HCT116 (cell line): ENCODE results near the gene CRNN. TPM values are rescaled to one million over a fixed set of nuclear protein-coding genes. Genes with fewer than 3 reads are reported as not detected.

Experiments
- ATAC-seq: fragments of 200-7000 bp; cut with Tn5 transposase; 2 replicates; pipeline ENCODE4 v1.9.1; 2020; ENCODE audit warnings: mild to moderate bottlenecking, moderate library complexity
- BruUV-seq: library from RNA; stranded (reverse); fragments of 400-500 nt; replicated peaks from 2 replicates; lab custom pipeline; 2021; lab: Mats Ljungman, UMichigan
- CTCF ChIA-PET: fragments of 300-600 bp; sonication (Branson Sonifier 250); formaldehyde crosslinking; loops from one replicate; lab custom pipeline; 2021; ENCODE audit warnings: antibody characterized with exemption; lab: Charles Lee
- POLR2A ChIA-PET: fragments of 300-600, 350-600 bp; sonication (Branson Sonifier 250); formaldehyde crosslinking; loops from one replicate; lab custom pipeline; 2021; ENCODE audit warnings: antibody characterized with exemption; lab: Charles Lee
- RAD21 ChIA-PET, 2 experiments: fragments of 300-600 bp; sonication (Branson Sonifier 250); formaldehyde crosslinking; loops; one replicate each; lab custom pipeline; 2023; ENCODE audit warnings: low total read pairs in 2 of 2; ENCODE audit not compliant: uncharacterized antibody in 2 of 2, unreplicated experiment in 2 of 2, low non-redundant PET in 1 of 2; lab: Charles Lee
- DNase-seq: peaks from one replicate; pipeline ENCODE4 v3.0.0-alpha.2; 2010; ENCODE audit warnings: low read depth, low spot score
- H2AFZ ChIP-seq: fragments of 200-600 bp; shearing (Covaris generic), sonication (generic); 2 replicates; pipeline ENCODE4 v1.6.1; 2017; ENCODE audit warnings: low read depth, mixed run types, mixed read lengths, antibody characterized with exemption, low read length; ENCODE audit not compliant: poor library complexity, severe bottlenecking
- H3K27ac ChIP-seq: 2 replicates; pipeline ENCODE4 v1.5.1; 2012; ENCODE audit warnings: low read depth, low read length
- H3K27me3 ChIP-seq: fragments of 200-600 bp; sonication (generic); 2 replicates; pipeline ENCODE4 v1.6.1; 2016; ENCODE audit warnings: mixed run types, low read length, mixed read lengths; ENCODE audit not compliant: insufficient read depth
- H3K36me3 ChIP-seq, 2 experiments: fragments of 200-500 bp in 1 of 2; fragments of 200-600 bp in 1 of 2; sonication (Bioruptor generic) in 1 of 2; sonication (generic) in 1 of 2; 2 replicates each; pipeline versions ENCODE4 v1.5.1 to v1.6.1; 2014 to 2016; ENCODE audit warnings: low read length in 2 of 2, inconsistent platforms in 1 of 2, mixed read lengths in 1 of 2, mixed run types in 1 of 2; ENCODE audit not compliant: insufficient read depth in 2 of 2, control insufficient read depth in 1 of 2
- H3K4me1 ChIP-seq, 2 experiments: fragments of 200-600 bp in 1 of 2; sonication (generic) in 1 of 2; 2 replicates each; pipeline versions ENCODE4 v1.5.1 to v1.6.1; 2012 to 2017; ENCODE audit warnings: low read length in 2 of 2, inconsistent platforms in 1 of 2, mild to moderate bottlenecking in 1 of 2, mixed read lengths in 1 of 2, mixed run types in 1 of 2, moderate library complexity in 1 of 2; ENCODE audit not compliant: insufficient read depth in 2 of 2, control insufficient read depth in 1 of 2
- H3K4me2 ChIP-seq: fragments of 200-600 bp; sonication (generic); 2 replicates; pipeline ENCODE4 v1.6.1; 2017; ENCODE audit warnings: mixed run types, low read length, mixed read lengths
- H3K4me3 ChIP-seq, 2 experiments: fragments of 200-600 bp in 1 of 2; sonication (generic) in 1 of 2; replicated peaks in 1 of 2; 2 replicates each; pipeline ENCODE4 v1.5.1; 2011 to 2016; ENCODE audit warnings: low read length in 2 of 2, control low read depth in 1 of 2, low read depth in 1 of 2, mild to moderate bottlenecking in 1 of 2, mixed read lengths in 1 of 2, mixed run types in 1 of 2
- H3K79me2 ChIP-seq: fragments of 200-600 bp; sonication (generic); 2 replicates; pipeline ENCODE4 v1.6.1; 2017; ENCODE audit warnings: mild to moderate bottlenecking, mixed run types, low read length, moderate library complexity, mixed read lengths; ENCODE audit not compliant: insufficient read depth
- H3K9ac ChIP-seq: fragments of 200-600 bp; sonication (generic); 2 replicates; pipeline ENCODE4 v1.6.1; 2016; ENCODE audit warnings: low read length, mixed read lengths
- H3K9me2 ChIP-seq: fragments of 200-600 bp; sonication (generic), shearing (Covaris generic); 2 replicates; pipeline ENCODE4 v1.6.1; 2017; ENCODE audit warnings: mixed run types, mild to moderate bottlenecking, moderate library complexity; ENCODE audit not compliant: insufficient read depth
- H3K9me3 ChIP-seq, 2 experiments: fragments of 200-500 bp in 1 of 2; fragments of 200-600 bp in 1 of 2; sonication (Bioruptor generic) in 1 of 2; sonication (generic) in 1 of 2; 2 replicates each; pipeline ENCODE4 v1.6.1; 2014 to 2017; ENCODE audit warnings: low read length in 2 of 2, mixed read lengths in 2 of 2, inconsistent platforms in 1 of 2, low read depth in 1 of 2, mild to moderate bottlenecking in 1 of 2, mixed run types in 1 of 2, moderate library complexity in 1 of 2; ENCODE audit not compliant: control insufficient read depth in 1 of 2, insufficient read depth in 1 of 2
- H4K20me1 ChIP-seq: fragments of 200-600 bp; sonication (generic), shearing (Covaris generic); 2 replicates; pipeline ENCODE4 v1.6.1; 2017; ENCODE audit warnings: mixed run types, mild to moderate bottlenecking, moderate library complexity; ENCODE audit not compliant: insufficient read depth
- CBX3 ChIP-seq: IDR thresholded peaks from 2 replicates; pipeline ENCODE4 v1.6.1; 2012; ENCODE audit warnings: low read depth
- CEBPB ChIP-seq: IDR thresholded peaks from 2 replicates; pipeline ENCODE4 v1.6.1; 2012; ENCODE audit warnings: low read depth
- EGR1 ChIP-seq: IDR thresholded peaks from 2 replicates; pipeline ENCODE4 v1.6.1; 2012; ENCODE audit warnings: low read depth
- EZH2 ChIP-seq: fragments of 200-600 bp; sonication (generic); IDR thresholded peaks from 2 replicates; pipeline ENCODE4 v1.6.1; 2017; ENCODE audit warnings: antibody characterized with exemption, mixed run types
- EZH2phosphoT487 ChIP-seq: fragments of 200-600 bp; IDR thresholded peaks from 2 replicates; pipeline ENCODE4 v1.6.1; 2018; ENCODE audit warnings: antibody characterized with exemption, borderline replicate concordance
- MAX ChIP-seq: IDR thresholded peaks from 2 replicates; pipeline ENCODE4 v1.6.1; 2012
- POLR2A ChIP-seq: IDR thresholded peaks from 2 replicates; pipeline ENCODE4 v1.7.0; 2011; ENCODE audit warnings: borderline replicate concordance; ENCODE audit not compliant: insufficient read depth, insufficient read length; ENCODE audit errors: extremely low read depth
- POLR2AphosphoS5 ChIP-seq: IDR thresholded peaks from 2 replicates; pipeline ENCODE4 v1.6.1; 2011; ENCODE audit warnings: mild to moderate bottlenecking, low read depth, low read length, moderate library complexity
- RAD21 ChIP-seq: IDR thresholded peaks from 2 replicates; pipeline ENCODE4 v1.6.1; 2012; ENCODE audit warnings: low read depth, mild to moderate bottlenecking
- REST ChIP-seq: IDR thresholded peaks from 2 replicates; pipeline ENCODE4 v1.6.1; 2012; ENCODE audit warnings: low read depth
- SP1 ChIP-seq: IDR thresholded peaks from 2 replicates; pipeline ENCODE4 v1.6.1; 2012; ENCODE audit warnings: low read depth
- TCF7L2 ChIP-seq: IDR thresholded peaks from 2 replicates; pipeline ENCODE4 v1.7.0; 2011; ENCODE audit warnings: borderline replicate concordance, inconsistent platforms; ENCODE audit not compliant: insufficient read depth, insufficient read length; ENCODE audit errors: extremely low read depth
- ZBTB33 ChIP-seq: IDR thresholded peaks from 2 replicates; pipeline ENCODE4 v1.6.1; 2011; ENCODE audit warnings: mild to moderate bottlenecking, low read length, moderate library complexity; ENCODE audit not compliant: insufficient replicate concordance; ENCODE audit errors: extremely low read depth
- ZFX ChIP-seq: fragments of 450-650 bp; IDR thresholded peaks from 2 replicates; pipeline ENCODE4 v1.6.1; 2017
- ZNF274 ChIP-seq: fragments of 200-500 bp; sonication (Bioruptor generic); IDR thresholded peaks from 2 replicates; pipeline ENCODE4 v1.6.1; 2014; ENCODE audit warnings: mild to moderate bottlenecking, low read depth, low read length, inconsistent platforms
- intact Hi-C: fragments of 100-400 bp; cut with micrococcal nuclease; formaldehyde crosslinking; loops from 2 replicates; pipeline ENCODE4 v1.10.0; 2022
- total RNA-seq: library from RNA; stranded (reverse); gene quantifications from one replicate; pipeline ENCODE4 v1.2.1, GENCODE V29; 2021; ENCODE audit not compliant: unreplicated experiment

Gene CRNN
- total RNA-seq, 1 experiment from 2014 or later: not detected

GRCh38 chr1:152380932-152381331 lies 33.1 kb downstream of the CRNN start:
- Histone ChIP-seq H3K79me2 (no peaks in the 10 kb centered on the region), H3K4me3 (no peak overlapping the region)
- no TSS peak for BruUV-seq
- DNase-seq: no peak
- TF ChIP-seq EZH2phosphoT487: no peak
- TF ChIP-seq SP1: no peak
- TF ChIP-seq EZH2: no peak
- TF ChIP-seq TCF7L2: no peak
- no peak for TF ChIP-seq ZNF274
- TF ChIP-seq POLR2AphosphoS5: no peak
- TF ChIP-seq, all 23 proteins: peak for 0
- ATAC-seq: no peak
- Histone ChIP-seq H3K27ac (no peak overlapping the region), H3K4me1 (no peaks in the 10 kb centered on the region), H2AFZ (no peak overlapping the region), H3K4me2 (no peak overlapping the region), H3K9me2 (no peaks in the 10 kb centered on the region), H3K9me3 (no peaks in the 10 kb centered on the region), H3K36me3 (no peaks in the 10 kb centered on the region), H3K27me3 (peaks cover 20% of the 10 kb centered on the region; the same call in 1 of the 2 replicates), H3K9ac (no peak overlapping the region), H4K20me1 (no peaks in the 10 kb centered on the region)
- ChIA-PET CTCF (no interaction called here), POLR2A (no interaction called here), RAD21 (no interaction called here)
- intact Hi-C loops: no loop called here

- intact Hi-C loops: no loop called here
- Histone ChIP-seq H3K4me1 (no peaks in the 10 kb centered on the region), H2AFZ (no peak overlapping the region), H3K79me2 (no peaks in the 10 kb centered on the region), H3K4me2 (no peak overlapping the region), H4K20me1 (no peaks in the 10 kb centered on the region), H3K27me3 (0 out of 2 replicates have a peak, but pooled peaks cover 11% of the 10 kb centered on the region), H3K9me2 (no peaks in the 10 kb centered on the region), H3K4me3 (no peak overlapping the region), H3K36me3 (no peaks in the 10 kb centered on the region), H3K9me3 (no peaks in the 10 kb centered on the region), H3K27ac (no peak overlapping the region), H3K9ac (no peak overlapping the region)
- no peak for ATAC-seq
- no peak for DNase-seq
- no TSS peak for BruUV-seq
- ChIA-PET RAD21 (no interaction called here), POLR2A (no interaction called here), CTCF (interaction anchor here (1.5 kb wide), 1 partner anchor 23 kb away, joined by 3 read pairs; no protein-coding TSS in a partner anchor)
- TF ChIP-seq REST (no peak), CEBPB (no peak), RAD21 (no peak), ZNF274 (no peak), ZBTB33 (no peak), TCF7L2 (no peak), EZH2 (no peak), CBX3 (no peak), SP1 (no peak), POLR2A (no peak), EGR1 (no peak), MAX (no peak), ZFX (no peak)
These were observed 39.6 kb downstream of the CRNN start for GRCh38 chr1:152374451-152374850.
